ENCODE results near the gene EGFLAM. TPM values are rescaled to one million over a fixed set of nuclear protein-coding genes. Genes with fewer than 3 reads are reported as not detected.

The EGFLAM gene
- total and polyA plus RNA-seq, 2 experiments from 2014 or later: 0.24 to 1.9 TPM

DNA sequence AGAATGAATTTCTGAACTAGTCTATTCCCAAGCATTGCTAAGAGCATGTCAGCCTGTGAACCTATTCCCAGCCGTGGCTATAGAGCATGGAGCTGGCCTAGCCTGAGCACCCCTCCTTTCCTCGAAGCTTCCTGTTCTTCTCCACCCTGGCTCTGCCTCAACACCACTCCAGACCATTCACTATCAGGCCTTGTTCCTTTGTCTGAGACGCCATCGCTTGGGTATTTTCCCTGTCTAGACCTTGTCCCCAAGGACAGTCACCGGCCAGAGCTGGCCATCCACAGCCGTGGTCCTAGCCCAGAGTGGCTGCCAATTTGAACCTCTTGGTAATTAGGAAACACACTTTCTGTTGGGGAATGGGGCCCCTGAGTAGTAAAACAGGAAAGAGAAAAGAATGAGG, 192.3 kb downstream of the EGFLAM start (continued):
- TF ChIP-seq REST (IDR thresholded peaks at IDR 0.05; ENCODE audit: unreplicated experiment) (no peak), POLR2AphosphoS5 (IDR thresholded peaks at IDR 0.05; ENCODE audit: low read depth) (no peak), ZNF331 (CRISPR knock-in tag; IDR thresholded peaks at IDR 0.05; ENCODE audit: low read depth) (no peak), JUNB (IDR thresholded peaks at IDR 0.05; ENCODE audit: unreplicated experiment) (no peak)

DNA sequence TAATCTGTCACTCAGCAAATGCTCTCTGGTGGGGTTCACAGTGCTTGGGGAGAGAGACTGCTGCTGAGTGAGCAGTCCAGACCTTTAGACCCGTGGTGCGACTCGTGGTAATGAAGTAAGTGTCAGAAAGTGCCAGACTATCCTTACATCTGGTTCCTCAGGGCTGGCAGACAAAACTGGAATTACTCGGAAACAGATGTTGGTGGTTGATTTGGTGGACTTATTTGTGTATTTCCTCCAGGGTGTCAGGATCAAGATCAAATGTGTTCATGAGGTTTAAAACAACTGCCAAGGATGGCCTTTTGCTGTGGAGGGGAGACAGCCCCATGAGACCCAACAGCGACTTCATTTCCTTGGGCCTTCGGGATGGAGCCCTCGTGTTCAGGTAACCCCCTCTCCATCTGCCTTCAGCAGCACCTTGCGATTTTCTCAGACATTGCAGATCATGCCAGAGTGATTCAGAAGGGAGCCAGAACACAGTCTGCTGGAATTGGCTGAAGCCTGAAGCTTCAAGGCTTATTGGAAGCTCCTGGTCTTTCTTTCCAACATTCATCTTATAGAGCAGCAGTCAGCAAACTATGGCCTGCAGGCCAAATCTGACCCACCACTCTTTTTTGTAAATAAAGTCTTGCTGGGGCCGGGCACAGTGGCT, 192.8 kb downstream of the EGFLAM start:
- TF ChIP-seq JUNB (IDR thresholded peaks at IDR 0.05; ENCODE audit: unreplicated experiment): no peak
- no peak for TF ChIP-seq STAT1 (IDR thresholded peaks at IDR 0.05; ENCODE audit: unreplicated experiment)
- no peak for TF ChIP-seq REST (IDR thresholded peaks at IDR 0.05; ENCODE audit: unreplicated experiment)
- no peak for TF ChIP-seq EZH2phosphoT487 (IDR thresholded peaks at IDR 0.05; ENCODE audit: unreplicated experiment)
- no peak for TF ChIP-seq ZNF114 (CRISPR knock-in tag; IDR thresholded peaks at IDR 0.05)
- TF ChIP-seq EZH2 (IDR thresholded peaks at IDR 0.05; ENCODE audit: low read depth, unreplicated experiment): no peak
- no peak for TF ChIP-seq CREB1 (CRISPR knock-in tag; IDR thresholded peaks at IDR 0.05; ENCODE audit: low read depth)
- TF ChIP-seq, protein P1, sequence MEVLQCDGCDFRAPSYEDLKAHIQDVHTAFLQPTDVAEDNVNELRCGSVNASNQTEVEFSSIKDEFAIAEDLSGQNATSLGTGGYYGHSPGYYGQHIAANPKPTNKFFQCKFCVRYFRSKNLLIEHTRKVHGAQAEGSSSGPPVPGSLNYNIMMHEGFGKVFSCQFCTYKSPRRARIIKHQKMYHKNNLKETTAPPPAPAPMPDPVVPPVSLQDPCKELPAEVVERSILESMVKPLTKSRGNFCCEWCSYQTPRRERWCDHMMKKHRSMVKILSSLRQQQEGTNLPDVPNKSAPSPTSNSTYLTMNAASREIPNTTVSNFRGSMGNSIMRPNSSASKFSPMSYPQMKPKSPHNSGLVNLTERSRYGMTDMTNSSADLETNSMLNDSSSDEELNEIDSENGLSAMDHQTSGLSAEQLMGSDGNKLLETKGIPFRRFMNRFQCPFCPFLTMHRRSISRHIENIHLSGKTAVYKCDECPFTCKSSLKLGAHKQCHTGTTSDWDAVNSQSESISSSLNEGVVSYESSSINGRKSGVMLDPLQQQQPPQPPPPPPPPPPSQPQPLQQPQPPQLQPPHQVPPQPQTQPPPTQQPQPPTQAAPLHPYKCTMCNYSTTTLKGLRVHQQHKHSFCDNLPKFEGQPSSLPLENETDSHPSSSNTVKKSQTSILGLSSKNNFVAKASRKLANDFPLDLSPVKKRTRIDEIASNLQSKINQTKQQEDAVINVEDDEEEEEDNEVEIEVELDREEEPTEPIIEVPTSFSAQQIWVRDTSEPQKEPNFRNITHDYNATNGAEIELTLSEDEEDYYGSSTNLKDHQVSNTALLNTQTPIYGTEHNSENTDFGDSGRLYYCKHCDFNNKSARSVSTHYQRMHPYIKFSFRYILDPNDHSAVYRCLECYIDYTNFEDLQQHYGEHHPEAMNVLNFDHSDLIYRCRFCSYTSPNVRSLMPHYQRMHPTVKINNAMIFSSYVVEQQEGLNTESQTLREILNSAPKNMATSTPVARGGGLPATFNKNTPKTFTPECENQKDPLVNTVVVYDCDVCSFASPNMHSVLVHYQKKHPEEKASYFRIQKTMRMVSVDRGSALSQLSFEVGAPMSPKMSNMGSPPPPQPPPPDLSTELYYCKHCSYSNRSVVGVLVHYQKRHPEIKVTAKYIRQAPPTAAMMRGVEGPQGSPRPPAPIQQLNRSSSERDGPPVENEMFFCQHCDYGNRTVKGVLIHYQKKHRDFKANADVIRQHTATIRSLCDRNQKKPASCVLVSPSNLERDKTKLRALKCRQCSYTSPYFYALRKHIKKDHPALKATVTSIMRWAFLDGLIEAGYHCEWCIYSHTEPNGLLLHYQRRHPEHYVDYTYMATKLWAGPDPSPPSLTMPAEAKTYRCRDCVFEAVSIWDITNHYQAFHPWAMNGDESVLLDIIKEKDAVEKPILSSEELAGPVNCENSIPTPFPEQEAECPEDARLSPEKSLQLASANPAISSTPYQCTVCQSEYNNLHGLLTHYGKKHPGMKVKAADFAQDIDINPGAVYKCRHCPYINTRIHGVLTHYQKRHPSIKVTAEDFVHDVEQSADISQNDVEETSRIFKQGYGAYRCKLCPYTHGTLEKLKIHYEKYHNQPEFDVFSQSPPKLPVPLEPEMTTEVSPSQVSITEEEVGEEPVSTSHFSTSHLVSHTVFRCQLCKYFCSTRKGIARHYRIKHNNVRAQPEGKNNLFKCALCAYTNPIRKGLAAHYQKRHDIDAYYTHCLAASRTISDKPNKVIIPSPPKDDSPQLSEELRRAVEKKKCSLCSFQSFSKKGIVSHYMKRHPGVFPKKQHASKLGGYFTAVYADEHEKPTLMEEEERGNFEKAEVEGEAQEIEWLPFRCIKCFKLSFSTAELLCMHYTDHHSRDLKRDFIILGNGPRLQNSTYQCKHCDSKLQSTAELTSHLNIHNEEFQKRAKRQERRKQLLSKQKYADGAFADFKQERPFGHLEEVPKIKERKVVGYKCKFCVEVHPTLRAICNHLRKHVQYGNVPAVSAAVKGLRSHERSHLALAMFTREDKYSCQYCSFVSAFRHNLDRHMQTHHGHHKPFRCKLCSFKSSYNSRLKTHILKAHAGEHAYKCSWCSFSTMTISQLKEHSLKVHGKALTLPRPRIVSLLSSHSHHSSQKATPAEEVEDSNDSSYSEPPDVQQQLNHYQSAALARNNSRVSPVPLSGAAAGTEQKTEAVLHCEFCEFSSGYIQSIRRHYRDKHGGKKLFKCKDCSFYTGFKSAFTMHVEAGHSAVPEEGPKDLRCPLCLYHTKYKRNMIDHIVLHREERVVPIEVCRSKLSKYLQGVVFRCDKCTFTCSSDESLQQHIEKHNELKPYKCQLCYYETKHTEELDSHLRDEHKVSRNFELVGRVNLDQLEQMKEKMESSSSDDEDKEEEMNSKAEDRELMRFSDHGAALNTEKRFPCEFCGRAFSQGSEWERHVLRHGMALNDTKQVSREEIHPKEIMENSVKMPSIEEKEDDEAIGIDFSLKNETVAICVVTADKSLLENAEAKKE (CRISPR knock-in tag; IDR thresholded peaks at IDR 0.05): no peak
- TF ChIP-seq POLR2AphosphoS5 (IDR thresholded peaks at IDR 0.05; ENCODE audit: low read depth): no peak
- no peaks in the 10 kb centered on the region; the same call in 2 of the 3 replicates for H3K9me3 Mint-ChIP-seq

More for the DNA sequence above, 192.8 kb downstream of the EGFLAM start:
- no peaks in the 10 kb centered on the region for H3K36me3 Mint-ChIP-seq (ENCODE audit: low read depth)
- H3K36me3 ChIP-seq (ENCODE audit: insufficient read depth): no peaks in the 10 kb centered on the region
- ATAC-seq: no peak
- H3K4me1 Mint-ChIP-seq: no peaks in the 10 kb centered on the region
- H4K20me1 ChIP-seq (replicated peaks; ENCODE audit: insufficient read depth): no peaks in the 10 kb centered on the region
- no peak overlapping the region for H3K4me2 ChIP-seq
- peaks cover 6% of the 10 kb centered on the region for H3K27me3 Mint-ChIP-seq (ENCODE audit: insufficient read depth, low read depth, poor library complexity)
- H3K9me2 ChIP-seq (ENCODE audit: insufficient read depth): no peaks in the 10 kb centered on the region
- no peak overlapping the region for H3K4me3 Mint-ChIP-seq
- no peak overlapping the region for H3K4me3 ChIP-seq
- H3K4me1 ChIP-seq (ENCODE audit: insufficient read depth): no peaks in the 10 kb centered on the region
- no peak overlapping the region for H2AFZ ChIP-seq
- H3K27ac Mint-ChIP-seq: no peak overlapping the region
- no peak for DNase-seq (ENCODE audit: low spot score)
- H3F3A ChIP-seq (replicated peaks; ENCODE audit: low read depth): no peaks in the 10 kb centered on the region
- no peaks in the 10 kb centered on the region for H3K79me2 ChIP-seq (replicated peaks; ENCODE audit: insufficient read depth)
- H3K27ac ChIP-seq (ENCODE audit: low read depth): no peak overlapping the region
- no peaks in the 10 kb centered on the region for H3K27me3 ChIP-seq (ENCODE audit: insufficient read depth)

Data from GM23338 (cell line).